Esophagus muscularis mucosa (tissue), 3 donors: ENCODE data around the gene OR56A4.

Experiments used
- POLR2AphosphoS5 ChIP-seq, 2 donors: sonication (generic); formaldehyde crosslinking; IDR thresholded peaks; one replicate each; pipeline ENCODE4 v1.6.1; 2017; ENCODE audit warnings: antibody characterized with exemption in 2 of 2
- TF ChIP-seq, protein P1 (sequence below), 3 experiments: fragments of 200-600 bp in 2 of 3; fragments of 450-650 bp in 1 of 3; sonication (generic) in 2 of 3; IDR thresholded peaks; one replicate each; pipeline ENCODE4 v1.5.1; 2017 to 2019; ENCODE audit warnings: antibody characterized with exemption in 3 of 3, mild to moderate bottlenecking in 2 of 3, moderate library complexity in 1 of 3

DNA sequence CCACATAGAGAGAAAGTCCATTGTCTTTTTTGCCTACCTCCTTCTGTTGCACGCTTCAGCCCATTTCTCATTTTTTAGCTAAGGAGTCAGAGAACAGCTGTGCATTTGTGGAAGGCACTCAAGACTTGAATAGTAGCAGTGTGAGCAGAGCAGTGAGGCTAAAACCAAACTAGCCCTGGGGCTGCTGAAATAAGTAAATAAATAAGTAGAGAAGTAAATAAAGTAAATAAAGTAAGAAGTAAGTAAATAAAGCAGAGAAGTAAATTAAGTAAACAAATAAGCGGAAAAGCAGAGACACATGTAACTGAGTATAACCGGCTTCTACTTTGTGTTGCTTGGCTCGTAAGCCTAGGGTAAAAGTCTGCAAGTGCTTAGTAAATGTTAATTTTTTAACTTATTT lies 17.5 kb downstream of the OR56A4 start:
- TF ChIP-seq, protein P1, sequence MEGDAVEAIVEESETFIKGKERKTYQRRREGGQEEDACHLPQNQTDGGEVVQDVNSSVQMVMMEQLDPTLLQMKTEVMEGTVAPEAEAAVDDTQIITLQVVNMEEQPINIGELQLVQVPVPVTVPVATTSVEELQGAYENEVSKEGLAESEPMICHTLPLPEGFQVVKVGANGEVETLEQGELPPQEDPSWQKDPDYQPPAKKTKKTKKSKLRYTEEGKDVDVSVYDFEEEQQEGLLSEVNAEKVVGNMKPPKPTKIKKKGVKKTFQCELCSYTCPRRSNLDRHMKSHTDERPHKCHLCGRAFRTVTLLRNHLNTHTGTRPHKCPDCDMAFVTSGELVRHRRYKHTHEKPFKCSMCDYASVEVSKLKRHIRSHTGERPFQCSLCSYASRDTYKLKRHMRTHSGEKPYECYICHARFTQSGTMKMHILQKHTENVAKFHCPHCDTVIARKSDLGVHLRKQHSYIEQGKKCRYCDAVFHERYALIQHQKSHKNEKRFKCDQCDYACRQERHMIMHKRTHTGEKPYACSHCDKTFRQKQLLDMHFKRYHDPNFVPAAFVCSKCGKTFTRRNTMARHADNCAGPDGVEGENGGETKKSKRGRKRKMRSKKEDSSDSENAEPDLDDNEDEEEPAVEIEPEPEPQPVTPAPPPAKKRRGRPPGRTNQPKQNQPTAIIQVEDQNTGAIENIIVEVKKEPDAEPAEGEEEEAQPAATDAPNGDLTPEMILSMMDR (IDR thresholded peaks at IDR 0.05) = no peak
- TF ChIP-seq POLR2AphosphoS5 (IDR thresholded peaks at IDR 0.05) = no peak
